GM12878 (cell line): ENCODE measurements around the gene IQGAP3. TPM values are rescaled to one million over a fixed set of nuclear protein-coding genes. Genes with fewer than 3 reads are reported as not detected.

Source experiments
- BACH1 ChIP-seq: fragments of 450-650 bp; IDR thresholded peaks from 2 replicates; pipeline ENCODE4 v1.6.1; 2017; ENCODE audit warnings: mild to moderate bottlenecking, borderline replicate concordance
- BCL11A ChIP-seq: IDR thresholded peaks from 2 replicates; pipeline ENCODE4 v1.6.1; 2011; ENCODE audit warnings: low read depth, low read length
- BRCA1 ChIP-seq: IDR thresholded peaks from 2 replicates; pipeline ENCODE4 v1.6.1; 2011; ENCODE audit warnings: low read depth, low read length, improper control_type of control experiment
- CBX5 ChIP-seq: sonication (generic); IDR thresholded peaks from 2 replicates; pipeline ENCODE4 v1.6.1; 2016; ENCODE audit warnings: low read depth, moderate library complexity, mild to moderate bottlenecking, inconsistent platforms
- CHD1 ChIP-seq: IDR thresholded peaks from 2 replicates; pipeline ENCODE4 v1.6.1; 2012; ENCODE audit warnings: low read depth, low read length, improper control_type of control experiment
- CREB1 ChIP-seq: IDR thresholded peaks from 2 replicates; pipeline ENCODE4 v1.6.1; 2012; ENCODE audit warnings: low read depth, mild to moderate bottlenecking, inconsistent platforms
- CTCF ChIP-seq, 3 experiments: IDR thresholded peaks in 2 of 3; conservative IDR thresholded peaks in 1 of 3; 2 replicates each; pipeline ENCODE4 v1.5.1; 2011; ENCODE audit warnings: low read depth in 3 of 3, low read length in 3 of 3, mild to moderate bottlenecking in 3 of 3, control low read depth in 2 of 3, moderate library complexity in 2 of 3, inconsistent platforms in 1 of 3, mixed read lengths in 1 of 3; ENCODE audit not compliant: control insufficient read depth in 2 of 3, insufficient read depth in 1 of 3; ENCODE audit errors: extremely low read depth in 1 of 3
- EP300 ChIP-seq, 2 experiments: fragments of 150-350 bp in 1 of 2; IDR thresholded peaks; 2 replicates each; pipeline ENCODE4 v1.6.1; 2011 to 2012; ENCODE audit warnings: low read depth in 2 of 2, low read length in 2 of 2, borderline replicate concordance in 1 of 2, improper control_type of control experiment in 1 of 2, inconsistent platforms in 1 of 2; ENCODE audit not compliant: control insufficient read depth in 1 of 2
- ESRRA ChIP-seq: IDR thresholded peaks from 2 replicates; pipeline ENCODE4 v1.6.1; 2012; ENCODE audit warnings: mild to moderate bottlenecking, low read length, improper control_type of control experiment
- FOXM1 ChIP-seq: IDR thresholded peaks from 2 replicates; pipeline ENCODE4 v1.6.1; 2012; ENCODE audit warnings: low read depth, mild to moderate bottlenecking, inconsistent platforms, low read length, moderate library complexity
- MTA2 ChIP-seq: fragments of 450-650 bp; IDR thresholded peaks from 2 replicates; pipeline ENCODE4 v1.6.1; 2016; ENCODE audit warnings: low read depth, mild to moderate bottlenecking, moderate library complexity
- NFIC ChIP-seq: IDR thresholded peaks from 2 replicates; pipeline ENCODE4 v1.6.1; 2012; ENCODE audit warnings: low read depth, mild to moderate bottlenecking, inconsistent platforms, low read length, moderate library complexity
- NRF1 ChIP-seq: conservative IDR thresholded peaks from 2 replicates; pipeline ENCODE4 v1.6.1; 2011; ENCODE audit warnings: mild to moderate bottlenecking, low read depth, low read length, improper control_type of control experiment
- PAX5 ChIP-seq: IDR thresholded peaks from 2 replicates; pipeline ENCODE4 v1.6.1; 2011; ENCODE audit warnings: low read depth, low read length, borderline replicate concordance
- PAX8 ChIP-seq: fragments of 450-650 bp; IDR thresholded peaks from 2 replicates; pipeline ENCODE4 v1.6.1; 2017; ENCODE audit warnings: mild to moderate bottlenecking, moderate library complexity
- POLR2A ChIP-seq: IDR thresholded peaks from 2 replicates; pipeline ENCODE4 v1.6.1; 2011; ENCODE audit warnings: low read depth, mild to moderate bottlenecking, low read length
- POLR2AphosphoS2 ChIP-seq: IDR thresholded peaks from 2 replicates; pipeline ENCODE4 v1.6.1; 2011; ENCODE audit warnings: low read depth, mild to moderate bottlenecking, low read length, improper control_type of control experiment, moderate library complexity
- RAD21 ChIP-seq: IDR thresholded peaks from 2 replicates; pipeline ENCODE4 v1.6.1; 2011; ENCODE audit warnings: mild to moderate bottlenecking, low read depth, low read length, moderate library complexity; ENCODE audit not compliant: insufficient read depth
- RB1 ChIP-seq: fragments of 450-650 bp; formaldehyde crosslinking; IDR thresholded peaks from 2 replicates; pipeline ENCODE4 v1.6.1; 2017; ENCODE audit warnings: mild to moderate bottlenecking, borderline replicate concordance
- SMAD1 ChIP-seq: fragments of 450-650 bp; IDR thresholded peaks from 2 replicates; pipeline ENCODE4 v1.6.1; 2018; ENCODE audit warnings: mild to moderate bottlenecking, low read depth; ENCODE audit not compliant: partially characterized antibody
- SMC3 ChIP-seq: IDR thresholded peaks from 2 replicates; pipeline ENCODE4 v1.6.1; 2011; ENCODE audit warnings: low read length, improper control_type of control experiment, borderline replicate concordance
- SP1 ChIP-seq: IDR thresholded peaks from one replicate; pipeline ENCODE4 v1.6.1; 2011; ENCODE audit warnings: low read depth, low read length
- SUPT20H ChIP-seq: IDR thresholded peaks from 2 replicates; pipeline ENCODE4 v1.6.1; 2011; ENCODE audit warnings: low read depth, mild to moderate bottlenecking, low read length, moderate library complexity, borderline replicate concordance; ENCODE audit not compliant: control insufficient read depth
- TCF3 ChIP-seq: IDR thresholded peaks from 2 replicates; pipeline ENCODE4 v1.6.1; 2012; ENCODE audit warnings: low read depth, mild to moderate bottlenecking, low read length, borderline replicate concordance; ENCODE audit not compliant: insufficient read depth
- ZBTB4 ChIP-seq: fragments of 450-650 bp; formaldehyde crosslinking; IDR thresholded peaks from 2 replicates; pipeline ENCODE4 v1.4.0; 2022; ENCODE audit warnings: mild to moderate bottlenecking, moderate library complexity
- ZNF384 ChIP-seq: IDR thresholded peaks from 2 replicates; pipeline ENCODE4 v1.6.1; 2012; ENCODE audit warnings: low read depth, mild to moderate bottlenecking, low read length, improper control_type of control experiment, borderline replicate concordance
- ZZZ3 ChIP-seq: IDR thresholded peaks from 2 replicates; pipeline ENCODE4 v1.6.1; 2011; ENCODE audit warnings: low read depth; ENCODE audit not compliant: control insufficient read depth, insufficient read length
- polyA plus RNA-seq, 11 experiments: library from polyadenylated mRNA; depleted of rRNA in 4 of 11; unstranded in 6 of 11; stranded (reverse) in 5 of 11; fragments of >200 nt; fragmentation: Nextera tagmentation in 4 of 11; fragmentation: Illumina TruSeq in 1 of 11; extraction: Ambion mirVana in 4 of 11; extraction: Trizol in 1 of 11; gene quantifications; 1 replicate in 1 of 11; 2 replicates in 10 of 11; pipeline versions ENCODE4 v1.2.1 to v1.2.3, GENCODE V29; 2011 to 2016; ENCODE audit warnings: inconsistent platforms in 2 of 11, missing spikeins in 2 of 11, low read depth in 1 of 11
- total RNA-seq, 4 experiments: library from RNA; depleted of rRNA in 3 of 4; stranded (reverse); fragments of >200 nt in 3 of 4; fragmentation: Illumina TruSeq in 1 of 4; extraction: Trizol in 1 of 4; gene quantifications; 2 replicates each; pipeline versions ENCODE4 v1.2.1 to v1.2.3, GENCODE V29; 2013 to 2021

Gene IQGAP3
- total and polyA plus RNA-seq, 10 of the 15 experiments (the other 5 are each of a cell fraction or from before 2014, with no cell fraction given) = 1.1 to 10.7 (median 7.9) TPM

GRCh38 chr1:156488566-156489165, 83.7 kb downstream of the IQGAP3 start (continued):
- TF ChIP-seq PAX5 (peak; percentile 80; the same call in 1 of the 2 replicates), BCL11A (peak; percentile 86), RB1 (no peak), MTA2 (peak; percentile 85), NRF1 (no peak), ESRRA (no peak), TCF3 (peak; percentile 55; the same call in 1 of the 2 replicates), FOXM1 (no peak), CREB1 (no peak), SMC3 (no peak), POLR2A (no peak; the same call in 1 of the 2 replicates), BRCA1 (no peak), BACH1 (peak; percentile 54; the same call in 1 of the 2 replicates), ZNF384 (no peak), NFIC (no peak), SUPT20H (no peak), SP1 (peak; percentile 61), ZZZ3 (no peak), CTCF (IDR thresholded peaks at IDR 0.05 in 2 of 3, conservative IDR thresholded peaks at IDR 0.05 in 1 of 3; ENCODE audit: control insufficient read depth in 2 of 3, extremely low read depth in 1 of 3, insufficient read depth in 1 of 3, low read depth in 3 of 3, low read length in 3 of 3) (no peak), RAD21 (no peak), CBX5 (no peak), POLR2AphosphoS2 (0 out of 2 replicates have a peak, but pooled peaks have one; percentile 17), PAX8 (no peak), ZBTB4 (no peak), CHD1 (no peak), EP300 (IDR thresholded peaks at IDR 0.05; ENCODE audit: borderline replicate concordance in 1 of 2, control insufficient read depth in 1 of 2, low read depth in 2 of 2, low read length in 2 of 2) (peak; percentile 84 to 96; a peak in 3 of 4 replicates), SMAD1 (no peak)
- TF ChIP-seq, all 136 proteins: peak for 42
